Gastroesophageal sphincter (tissue), 4 donors: ENCODE measurements around the gene CELSR2. TPM values are rescaled to one million over a fixed set of nuclear protein-coding genes. Genes with fewer than 3 reads are reported as not detected.
A peak's percentile ranks its signal among the peaks of the same experiment; 100 is the strongest.

Source experiments
- ATAC-seq: fragments of 150-250 bp; one replicate; pipeline ENCODE4 v1.9.1; 2016; ENCODE audit warnings: mild to moderate bottlenecking, moderate library complexity
- H3K27ac ChIP-seq, 4 donors: fragments of 200-600 bp; sonication (generic) in 3 of 4; 1 replicate in 3 of 4; 2 replicates in 1 of 4; pipeline ENCODE4 v1.5.1; 2016 to 2019
- H3K27me3 ChIP-seq: fragments of 200-600 bp; sonication (generic); one replicate; pipeline ENCODE4 v1.5.1; 2019
- H3K36me3 ChIP-seq, 2 donors: fragments of 200-600 bp; sonication (generic); one replicate each; pipeline ENCODE4 v1.5.1; 2019; ENCODE audit warnings: control low read depth in 1 of 2
- H3K4me1 ChIP-seq, 3 donors: fragments of 200-600 bp; sonication (generic); 1 replicate in 2 of 3; 2 replicates in 1 of 3; pipeline ENCODE4 v1.5.1; 2016 to 2019; ENCODE audit warnings: control low read depth in 2 of 3
- H3K4me3 ChIP-seq, 2 donors: fragments of 200-600 bp; sonication (generic); one replicate each; pipeline ENCODE4 v1.5.1; 2019; ENCODE audit warnings: mild to moderate bottlenecking in 1 of 2, moderate library complexity in 1 of 2
- H3K9me3 ChIP-seq, 3 donors: fragments of 200-600 bp; sonication (generic); one replicate each; pipeline ENCODE4 v1.5.1; 2017 to 2019; ENCODE audit warnings: control low read depth in 2 of 3
- CTCF ChIP-seq, 4 experiments: fragments of 200-600 bp in 2 of 4; fragments of 450-650 bp in 2 of 4; sonication (generic) in 1 of 4; IDR thresholded peaks; one replicate each; pipeline ENCODE4 v1.5.1; 2017 to 2019; ENCODE audit warnings: antibody characterized with exemption in 4 of 4, mild to moderate bottlenecking in 2 of 4, moderate library complexity in 2 of 4
- EP300 ChIP-seq: sonication (generic); formaldehyde crosslinking; IDR thresholded peaks from one replicate; pipeline ENCODE4 v1.6.1; 2017; ENCODE audit warnings: antibody characterized with exemption, mild to moderate bottlenecking
- POLR2A ChIP-seq, 2 donors: fragments of 450-650 bp; IDR thresholded peaks; one replicate each; pipeline ENCODE4 v1.6.1; 2017; ENCODE audit warnings: antibody characterized with exemption in 2 of 2, mild to moderate bottlenecking in 2 of 2, moderate library complexity in 1 of 2
- POLR2AphosphoS5 ChIP-seq: sonication (generic); formaldehyde crosslinking; IDR thresholded peaks from one replicate; pipeline ENCODE4 v1.6.1; 2017; ENCODE audit warnings: antibody characterized with exemption
- WGBS, 2 donors: methylation state at CpG; one replicate each; pipeline ENCODE4 v1.1.5; 2018; ENCODE audit warnings: low coverage in 1 of 2; 5-methylcytosine and 5-hydroxymethylcytosine counted together
- total RNA-seq, 4 donors: library from RNA; depleted of rRNA; stranded (reverse); fragments of >200 nt; gene quantifications; one replicate each; pipeline ENCODE4 v1.1.0, GENCODE V29; 2016

Gene CELSR2
- total RNA-seq, 4 donors from 2014 or later = 5.7 to 18.6 (median 9.1) TPM

GRCh38 chr1:109239409-109240068 lies 9.8 kb upstream of the CELSR2 start:
- Histone ChIP-seq H3K4me1 (peaks cover 0 to 32% (median 12%) of the 10 kb centered on the region in 3 donors), H3K27ac (peak overlapping the region in 3 of 4 donors; percentile 70 to 75 (median 73)), H3K9me3 (no peaks in the 10 kb centered on the region), H3K4me3 (no peak overlapping the region), H3K36me3 (peaks cover 5 to 49% of the 10 kb centered on the region in 2 donors), H3K27me3 (peaks cover 4% of the 10 kb centered on the region)
- WGBS, 2 donors = 60 to 92% methylated on average over 1 to 2 of the region's 6 CpGs
- ATAC-seq = peak; percentile 48
- peak in 3 of 4 experiments; percentile 38 to 68 (median 52) for TF ChIP-seq CTCF (IDR thresholded peaks at IDR 0.05)
- no peak for TF ChIP-seq POLR2A (IDR thresholded peaks at IDR 0.05)

- H3K9me3 ChIP-seq = no peaks in the 10 kb centered on the region
- peaks cover 4 to 40% of the 10 kb centered on the region in 2 donors for H3K36me3 ChIP-seq
- peak; percentile 40 for ATAC-seq
- peak overlapping the region; percentile 3 to 75 (median 72) for H3K27ac ChIP-seq
- 12 to 19% methylated on average over 5 of the region's 26 CpGs for WGBS, 2 donors
- peaks cover 0 to 32% (median 12%) of the 10 kb centered on the region in 3 donors for H3K4me1 ChIP-seq
- H3K27me3 ChIP-seq = peaks cover 4% of the 10 kb centered on the region
- TF ChIP-seq EP300 (no peak), POLR2AphosphoS5 (peak; percentile 60)
- H3K4me3 ChIP-seq = peak overlapping the region in 1 of 2 donors; percentile 15
These were observed 8.9 kb upstream of the CELSR2 start for GRCh38 chr1:109240158-109241152.

GRCh38 chr1:109241344-109241743 lies 8.0 kb upstream of the CELSR2 start:
- H3K4me1 ChIP-seq = peaks cover 0 to 32% (median 12%) of the 10 kb centered on the region in 3 donors
- TF ChIP-seq POLR2AphosphoS5 (no peak), CTCF (IDR thresholded peaks at IDR 0.05) (no peak), POLR2A (IDR thresholded peaks at IDR 0.05) (no peak), EP300 (no peak)
- H3K27ac ChIP-seq = peak overlapping the region in 2 of 4 donors; percentile 70 to 73
- no peaks in the 10 kb centered on the region for H3K9me3 ChIP-seq
- peaks cover 0 to 31% of the 10 kb centered on the region in 2 donors for H3K36me3 ChIP-seq
- WGBS, 2 donors = 26 to 47% methylated on average over 4 to 6 of the region's 6 CpGs
- ATAC-seq = no peak
- H3K4me3 ChIP-seq = no peak overlapping the region
- H3K27me3 ChIP-seq = peaks cover 8% of the 10 kb centered on the region

GRCh38 chr1:109241841-109242345 lies 7.4 kb upstream of the CELSR2 start:
- Histone ChIP-seq H3K36me3 (peaks cover 0 to 25% of the 10 kb centered on the region in 2 donors), H3K4me1 (peaks cover 0 to 32% (median 12%) of the 10 kb centered on the region in 3 donors), H3K27me3 (peaks cover 10% of the 10 kb centered on the region), H3K4me3 (no peak overlapping the region), H3K27ac (no peak overlapping the region), H3K9me3 (no peaks in the 10 kb centered on the region)
- WGBS, 2 donors = 15 to 18% methylated on average over 3 to 4 of the region's 8 CpGs
- TF ChIP-seq POLR2AphosphoS5 (no peak), CTCF (IDR thresholded peaks at IDR 0.05) (no peak), POLR2A (IDR thresholded peaks at IDR 0.05) (no peak), EP300 (no peak)
- no peak for ATAC-seq

DNA sequence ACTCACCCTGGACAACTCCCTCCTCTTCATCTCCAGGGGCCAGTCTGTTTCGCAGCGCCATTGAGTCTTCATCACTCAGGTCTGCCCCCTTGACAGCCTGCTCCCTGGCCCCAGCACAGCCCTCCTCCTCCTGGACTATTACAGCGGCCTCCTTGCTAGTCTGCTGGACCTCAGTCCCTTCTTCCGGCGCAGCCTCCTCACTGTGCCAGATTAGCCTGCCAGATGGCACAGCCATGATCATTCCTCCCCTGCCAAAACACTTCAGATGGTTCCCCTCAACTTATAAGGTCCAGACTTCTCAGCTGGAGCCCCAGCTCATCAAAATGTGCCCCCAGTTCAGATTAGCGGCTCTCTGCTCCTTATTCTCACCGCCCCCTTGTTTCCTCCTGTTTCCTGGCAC lies 7.0 kb upstream of the CELSR2 start:
- peaks cover 10% of the 10 kb centered on the region for H3K27me3 ChIP-seq
- ATAC-seq = no peak
- H3K4me1 ChIP-seq = peaks cover 0 to 32% (median 12%) of the 10 kb centered on the region in 3 donors
- H3K4me3 ChIP-seq = no peak overlapping the region
- no peaks in the 10 kb centered on the region for H3K9me3 ChIP-seq
- WGBS, 2 donors = 17 to 33% methylated on average over 1 to 7 of the region's 7 CpGs
- TF ChIP-seq POLR2A (IDR thresholded peaks at IDR 0.05) (no peak), CTCF (IDR thresholded peaks at IDR 0.05) (no peak), EP300 (no peak), POLR2AphosphoS5 (no peak)
- H3K36me3 ChIP-seq = peaks cover 0 to 20% of the 10 kb centered on the region in 2 donors
- H3K27ac ChIP-seq = no peak overlapping the region
